ENCODE measurements around the gene AIPL1.
A peak's percentile ranks its signal among the peaks of the same experiment; 100 is the strongest.

AIPL1 gene

DNA sequence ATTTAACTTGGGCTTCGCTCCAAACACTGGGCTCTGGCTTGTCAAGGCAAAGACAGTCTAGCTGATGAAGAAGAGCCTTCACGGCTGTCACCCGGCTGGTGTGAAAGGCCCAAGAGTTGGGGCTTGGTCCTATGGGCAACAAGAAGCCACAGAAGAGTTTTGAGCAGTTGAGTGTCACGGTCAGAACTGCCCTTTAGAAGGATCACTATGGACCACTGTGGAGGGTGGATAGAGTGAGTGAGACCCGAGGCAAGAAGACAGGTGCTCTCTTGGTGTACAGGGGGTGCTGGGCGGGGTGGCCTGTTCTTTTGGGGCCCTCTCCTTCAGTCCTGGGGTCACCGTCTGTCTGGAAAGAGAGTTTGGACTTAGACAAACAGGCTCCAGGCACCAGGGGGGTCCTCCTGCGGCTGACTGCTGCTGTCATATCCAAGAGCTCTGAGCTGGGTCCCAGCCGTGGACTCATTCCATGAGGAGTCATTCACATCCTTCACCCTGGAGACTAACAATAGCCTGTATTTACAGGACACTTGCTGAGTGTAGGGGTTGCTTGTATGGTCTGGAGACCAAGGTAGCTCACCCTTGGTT is 11.7 kb upstream of the AIPL1 start:
- no peak for DNase-seq (ENCODE audit: low spot score)
- TF ChIP-seq, protein P1, sequence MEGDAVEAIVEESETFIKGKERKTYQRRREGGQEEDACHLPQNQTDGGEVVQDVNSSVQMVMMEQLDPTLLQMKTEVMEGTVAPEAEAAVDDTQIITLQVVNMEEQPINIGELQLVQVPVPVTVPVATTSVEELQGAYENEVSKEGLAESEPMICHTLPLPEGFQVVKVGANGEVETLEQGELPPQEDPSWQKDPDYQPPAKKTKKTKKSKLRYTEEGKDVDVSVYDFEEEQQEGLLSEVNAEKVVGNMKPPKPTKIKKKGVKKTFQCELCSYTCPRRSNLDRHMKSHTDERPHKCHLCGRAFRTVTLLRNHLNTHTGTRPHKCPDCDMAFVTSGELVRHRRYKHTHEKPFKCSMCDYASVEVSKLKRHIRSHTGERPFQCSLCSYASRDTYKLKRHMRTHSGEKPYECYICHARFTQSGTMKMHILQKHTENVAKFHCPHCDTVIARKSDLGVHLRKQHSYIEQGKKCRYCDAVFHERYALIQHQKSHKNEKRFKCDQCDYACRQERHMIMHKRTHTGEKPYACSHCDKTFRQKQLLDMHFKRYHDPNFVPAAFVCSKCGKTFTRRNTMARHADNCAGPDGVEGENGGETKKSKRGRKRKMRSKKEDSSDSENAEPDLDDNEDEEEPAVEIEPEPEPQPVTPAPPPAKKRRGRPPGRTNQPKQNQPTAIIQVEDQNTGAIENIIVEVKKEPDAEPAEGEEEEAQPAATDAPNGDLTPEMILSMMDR (IDR thresholded peaks at IDR 0.05) = no peak
- Histone ChIP-seq H3K4me3 (no peak overlapping the region), H3K27ac (no peak overlapping the region)

DNA sequence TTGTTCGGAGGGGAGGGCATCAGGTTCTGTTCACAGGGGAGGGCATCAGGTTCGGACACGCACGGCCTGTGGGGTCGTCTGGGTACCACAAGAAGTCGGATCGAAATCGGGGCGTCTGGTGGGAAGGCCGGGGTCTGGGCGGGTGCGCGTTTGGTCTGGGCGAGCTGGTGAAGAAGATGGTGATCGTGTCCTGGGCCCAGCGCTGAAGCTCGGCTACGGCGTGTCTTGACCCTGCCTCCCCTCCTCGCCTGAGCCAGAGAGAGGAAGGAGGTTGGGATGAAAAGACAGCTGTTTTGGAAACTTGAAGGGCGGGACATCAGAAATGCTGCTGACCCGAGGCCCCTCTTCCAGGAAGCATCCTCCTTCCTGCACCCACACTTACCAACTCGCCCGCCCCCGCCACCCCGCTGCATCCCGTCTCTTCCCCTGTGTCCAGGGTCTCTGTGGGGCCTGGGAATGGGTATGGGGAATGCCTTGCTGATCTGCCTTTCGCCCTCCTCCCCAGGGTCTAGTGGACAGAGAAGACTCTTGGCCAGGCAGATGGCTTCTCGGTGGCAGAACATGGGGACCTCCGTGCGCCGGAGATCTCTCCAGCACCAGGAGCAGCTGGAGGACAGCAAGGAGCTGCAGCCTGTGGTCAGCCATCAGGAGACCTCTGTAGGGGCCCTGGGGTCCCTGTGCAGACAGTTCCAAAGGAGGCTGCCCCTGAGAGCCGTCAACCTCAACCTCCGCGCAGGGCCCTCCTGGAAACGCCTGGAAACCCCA is 9.8 kb upstream of the AIPL1 start:
- H3K27ac ChIP-seq = no peak overlapping the region
- peak overlapping the region; percentile 74 for H3K4me3 ChIP-seq
- no peak for DNase-seq (ENCODE audit: low spot score)
- TF ChIP-seq, protein P1 (IDR thresholded peaks at IDR 0.05) = no peak

DNA sequence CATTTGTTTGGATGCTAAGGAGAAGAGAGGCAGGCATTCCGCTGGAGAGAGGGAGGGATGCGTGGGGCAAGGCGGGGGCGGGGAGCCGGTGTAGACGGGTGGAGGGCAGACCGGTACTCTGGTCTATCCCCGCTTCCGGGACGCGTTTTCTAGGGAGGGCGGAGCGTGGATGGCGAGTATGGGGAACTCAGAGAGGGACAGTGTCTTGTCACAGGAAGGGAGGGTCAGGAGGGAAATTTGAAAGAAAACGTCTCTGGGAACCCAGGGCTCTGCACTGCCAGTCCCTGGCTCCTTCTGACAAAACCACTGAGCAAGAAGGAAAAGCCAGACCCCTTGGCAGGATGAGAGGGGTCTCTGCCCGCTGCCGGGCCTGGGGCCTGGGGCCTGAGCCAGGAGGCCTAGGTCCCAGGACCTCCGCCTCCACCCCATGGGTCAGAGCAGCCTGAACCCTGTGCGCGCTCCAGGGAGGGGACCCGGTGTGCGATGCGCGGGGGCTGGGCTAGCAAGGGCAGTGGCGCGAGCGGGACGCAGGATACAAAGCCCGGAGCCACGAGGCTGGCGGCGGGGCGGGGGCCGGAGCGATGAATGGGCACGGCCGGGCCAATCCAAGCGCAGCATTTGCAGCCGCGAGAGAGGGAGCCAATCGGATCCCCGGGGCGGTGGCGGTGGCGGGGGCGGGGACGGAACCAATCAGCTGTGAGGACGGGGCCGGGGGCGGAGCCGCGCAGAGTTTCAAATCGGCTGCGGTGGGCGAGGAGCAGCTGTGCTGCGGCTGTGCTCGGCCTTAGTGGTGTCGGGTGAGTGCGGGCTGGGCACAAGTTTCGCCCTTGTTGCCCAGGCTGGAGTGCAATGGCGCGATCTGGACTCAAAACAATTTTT is 9.0 kb upstream of the AIPL1 start, which contains the start of gene PIMREG:
PIMREG (plus strand) TSS at position 764 of the 879 bp plus-strand sequence. CDS start 656 bp downstream, outside the sequence.
- TF ChIP-seq, protein P1 (IDR thresholded peaks at IDR 0.05) = no peak
- DNase-seq (ENCODE audit: low spot score) = peak; percentile 90
- H3K4me3 ChIP-seq = peak within 1 kb of the TSS; percentile 74
- no peak within 1 kb of the TSS for H3K27ac ChIP-seq

DNA sequence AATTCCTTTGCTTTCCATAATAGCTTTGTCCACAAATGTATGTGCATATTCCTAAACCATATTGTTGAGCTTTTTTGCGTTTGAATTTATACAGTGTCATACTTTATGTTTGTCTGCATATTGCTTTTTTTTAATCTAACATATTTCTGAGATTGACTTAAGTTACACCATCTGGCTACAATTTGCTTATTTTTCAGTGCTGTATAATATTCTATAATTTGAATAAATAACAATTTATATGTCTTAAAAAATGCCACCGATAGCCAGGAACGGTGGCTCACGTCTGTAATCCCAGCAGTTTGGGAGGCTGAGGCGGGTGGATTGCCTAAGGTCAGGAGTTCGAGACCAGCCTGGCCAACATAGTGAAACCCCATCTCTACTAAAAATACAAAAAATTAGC is 7.9 kb upstream of the AIPL1 start:
- TF ChIP-seq, protein P1 (IDR thresholded peaks at IDR 0.05) = no peak
- H3K27ac ChIP-seq = no peak overlapping the region
- H3K4me3 ChIP-seq = no peak overlapping the region
- no peak for DNase-seq (ENCODE audit: low spot score)

DNA sequence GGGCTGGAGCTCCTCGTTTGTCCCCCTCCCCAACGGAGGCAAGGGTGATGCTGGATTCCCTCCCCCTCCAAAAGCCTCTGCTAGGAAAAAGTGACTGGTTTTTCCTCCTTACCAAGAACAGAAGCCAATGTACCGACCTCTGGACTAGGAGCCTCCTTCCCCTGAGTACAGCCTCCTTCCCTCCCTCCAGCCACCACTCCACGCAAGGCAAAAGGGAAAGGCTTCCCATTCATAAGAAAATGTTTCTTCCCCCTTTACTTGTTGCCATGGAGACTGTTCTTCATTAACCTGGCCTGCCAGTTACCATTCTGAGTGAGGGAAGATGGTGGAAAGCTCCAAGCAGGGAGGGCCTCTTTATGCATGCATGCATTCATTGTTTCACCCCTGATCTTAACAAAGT is 5.0 kb upstream of the AIPL1 start:
- no peak overlapping the region for H3K27ac ChIP-seq
- DNase-seq (ENCODE audit: low spot score) = no peak
- no peak overlapping the region for H3K4me3 ChIP-seq
- TF ChIP-seq, protein P1 (IDR thresholded peaks at IDR 0.05) = no peak

DNA sequence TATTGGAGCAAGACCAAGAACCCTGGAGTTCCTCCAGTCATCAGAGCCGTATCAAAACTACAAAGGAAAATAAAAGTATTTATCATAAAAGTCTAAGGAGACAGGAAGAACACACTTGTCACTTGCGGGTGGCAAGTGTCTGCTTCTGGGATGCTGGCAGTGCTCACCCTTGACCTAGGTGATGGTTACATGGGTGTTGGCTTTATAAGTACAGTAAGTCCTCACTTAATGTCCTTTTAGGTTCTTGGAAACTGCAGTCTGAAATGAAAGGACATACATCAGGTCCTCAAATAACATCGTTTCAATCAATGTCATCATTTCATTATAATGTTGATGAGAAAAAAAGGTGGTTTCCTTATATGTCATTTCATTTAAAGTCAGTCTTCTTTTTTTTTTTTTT is 3.0 kb upstream of the AIPL1 start:
- no peak for DNase-seq (ENCODE audit: low spot score)
- TF ChIP-seq, protein P1 (IDR thresholded peaks at IDR 0.05) = no peak
- H3K27ac ChIP-seq = no peak overlapping the region
- no peak overlapping the region for H3K4me3 ChIP-seq
